Measurements from ENCODE around the gene GOLT1A.

The GOLT1A gene

DNA sequence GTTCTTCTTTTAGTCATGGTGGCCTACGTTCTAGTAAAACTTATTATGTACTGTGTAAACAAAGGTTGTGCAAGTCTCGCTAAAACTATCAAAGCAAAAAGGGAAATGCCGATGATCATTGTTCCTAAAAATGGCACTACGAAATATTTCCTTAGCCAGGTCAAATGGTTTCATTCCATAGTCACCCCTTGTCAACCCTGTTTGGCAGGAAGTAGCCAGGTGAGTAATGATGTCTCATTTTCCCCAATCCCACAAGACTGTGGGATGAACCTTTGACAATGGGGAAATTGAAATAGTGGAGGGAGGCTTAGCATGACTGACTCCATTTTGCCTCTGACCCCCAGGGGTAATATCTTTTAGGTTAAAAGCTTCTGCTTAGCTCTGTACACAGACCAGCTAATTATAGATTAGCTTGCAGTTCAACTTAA, 42.0 kb downstream of the GOLT1A start:
- no peak overlapping the region for H3K9ac ChIP-seq (ENCODE audit: low read length)
- H3K27me3 ChIP-seq (ENCODE audit: control insufficient read depth, insufficient read depth, low read length), result peaks cover 17% of the 10 kb centered on the region; the same call in 1 of the 2 replicates
- peaks cover 44% of the 10 kb centered on the region for H3K9me3 ChIP-seq (ENCODE audit: control insufficient read depth, insufficient read depth, low read depth, low read length)
- no peak overlapping the region for H3K4me3 ChIP-seq (ENCODE audit: low read depth, low read length)
- H3K4me1 ChIP-seq (ENCODE audit: control insufficient read depth, insufficient read depth, low read length), result no peaks in the 10 kb centered on the region
- no peak overlapping the region for H3K27ac ChIP-seq (ENCODE audit: low read depth, low read length)
- no peaks in the 10 kb centered on the region for H3K36me3 ChIP-seq (ENCODE audit: control insufficient read depth, insufficient read depth, low read length)

GRCh38 chr1:204170494-204171155, 43.2 kb downstream of the GOLT1A start:
- Histone ChIP-seq H3K27me3 (ENCODE audit: control insufficient read depth, insufficient read depth, low read length) (peaks cover 7% of the 10 kb centered on the region; the same call in 1 of the 2 replicates), H3K9ac (ENCODE audit: low read length) (no peak overlapping the region), H3K27ac (ENCODE audit: low read depth, low read length) (no peak overlapping the region), H3K4me1 (ENCODE audit: control insufficient read depth, insufficient read depth, low read length) (no peaks in the 10 kb centered on the region), H3K9me3 (ENCODE audit: control insufficient read depth, insufficient read depth, low read depth, low read length) (peaks cover 44% of the 10 kb centered on the region), H3K4me3 (ENCODE audit: low read depth, low read length) (no peak overlapping the region), H3K36me3 (ENCODE audit: control insufficient read depth, insufficient read depth, low read length) (no peaks in the 10 kb centered on the region)

GRCh38 chr1:204169858-204170257, 43.9 kb downstream of the GOLT1A start:
- H3K9ac ChIP-seq (ENCODE audit: low read length), result no peak overlapping the region
- no peaks in the 10 kb centered on the region for H3K27me3 ChIP-seq (ENCODE audit: control insufficient read depth, insufficient read depth, low read length)
- H3K4me1 ChIP-seq (ENCODE audit: control insufficient read depth, insufficient read depth, low read length), result no peaks in the 10 kb centered on the region
- peaks cover 44% of the 10 kb centered on the region for H3K9me3 ChIP-seq (ENCODE audit: control insufficient read depth, insufficient read depth, low read depth, low read length)
- H3K27ac ChIP-seq (ENCODE audit: low read depth, low read length), result no peak overlapping the region
- no peaks in the 10 kb centered on the region for H3K36me3 ChIP-seq (ENCODE audit: control insufficient read depth, insufficient read depth, low read length)
- no peak overlapping the region for H3K4me3 ChIP-seq (ENCODE audit: low read depth, low read length)

DNA sequence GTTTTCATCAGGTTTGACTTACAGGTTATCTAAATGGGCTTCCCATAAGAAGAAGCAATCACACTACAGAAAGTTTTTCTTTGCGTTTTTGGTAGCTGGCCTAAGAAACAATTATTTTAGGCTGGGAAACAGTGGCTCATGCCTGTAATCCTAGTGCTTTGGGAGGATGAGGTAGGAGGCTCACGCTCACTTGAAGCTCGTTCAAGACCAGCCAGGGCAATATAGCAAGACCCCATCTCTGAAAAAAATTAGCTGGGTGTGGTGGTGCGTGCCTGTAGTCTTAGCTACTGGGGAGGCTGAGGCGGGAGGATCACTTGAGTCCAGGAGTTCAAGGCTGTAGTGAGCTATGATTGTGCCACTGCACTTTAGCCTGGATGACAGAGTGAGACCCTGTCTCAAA, 46.1 kb downstream of the GOLT1A start:
- H3K4me1 ChIP-seq (ENCODE audit: control insufficient read depth, insufficient read depth, low read length), result no peaks in the 10 kb centered on the region
- H3K4me3 ChIP-seq (ENCODE audit: low read depth, low read length), result no peak overlapping the region
- no peaks in the 10 kb centered on the region for H3K27me3 ChIP-seq (ENCODE audit: control insufficient read depth, insufficient read depth, low read length)
- H3K27ac ChIP-seq (ENCODE audit: low read depth, low read length), result no peak overlapping the region
- no peak overlapping the region for H3K9ac ChIP-seq (ENCODE audit: low read length)
- H3K9me3 ChIP-seq (ENCODE audit: control insufficient read depth, insufficient read depth, low read depth, low read length), result peaks cover 44% of the 10 kb centered on the region
- H3K36me3 ChIP-seq (ENCODE audit: control insufficient read depth, insufficient read depth, low read length), result no peaks in the 10 kb centered on the region

GRCh38 chr1:204166219-204166618, 47.6 kb downstream of the GOLT1A start, which contains the start of gene REN:
TSS of gene REN (minus strand) at chr1:204166337. CDS start at chr1:204166293, 44 bp downstream.
- Histone ChIP-seq H3K27ac (ENCODE audit: low read depth, low read length) (no peak within 1 kb of the TSS), H3K9ac (ENCODE audit: low read length) (no peak within 1 kb of the TSS), H3K4me3 (ENCODE audit: low read depth, low read length) (no peak within 1 kb of the TSS), H3K27me3 (ENCODE audit: control insufficient read depth, insufficient read depth, low read length) (no peaks in the 10 kb centered on the region), H3K9me3 (ENCODE audit: control insufficient read depth, insufficient read depth, low read depth, low read length) (peaks cover 32% of the 10 kb centered on the region), H3K4me1 (ENCODE audit: control insufficient read depth, insufficient read depth, low read length) (no peaks in the 10 kb centered on the region), H3K36me3 (ENCODE audit: control insufficient read depth, insufficient read depth, low read length) (no peaks in the 10 kb centered on the region)

DNA sequence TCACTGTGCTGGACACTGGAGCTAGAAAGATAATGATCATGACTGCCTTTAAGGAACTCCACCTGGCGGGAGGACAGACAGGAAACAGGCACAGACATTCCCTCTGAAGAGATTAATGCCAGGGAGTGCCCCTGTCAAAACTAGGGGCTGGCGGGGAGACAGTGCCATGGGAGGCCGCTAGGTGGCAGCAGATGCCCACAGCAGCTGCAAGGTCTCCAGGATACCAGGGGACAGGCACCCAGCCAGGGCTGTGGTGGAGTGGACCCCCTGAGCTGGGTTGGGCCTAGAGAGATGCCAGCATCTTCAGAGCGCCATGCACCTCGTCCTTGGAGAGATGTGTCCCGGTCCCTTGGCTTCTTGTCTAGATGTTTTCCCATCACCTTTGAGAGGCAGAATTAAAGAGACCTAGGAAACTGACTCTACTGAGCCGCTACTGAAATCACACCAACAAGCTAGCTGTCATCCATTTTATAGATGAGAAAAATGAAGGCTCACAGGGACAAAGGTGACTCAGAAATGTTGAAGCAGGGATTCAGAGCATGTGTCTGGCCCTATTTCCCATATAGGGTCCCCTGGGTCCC, 51.2 kb downstream of the GOLT1A start:
- no peaks in the 10 kb centered on the region for H3K27me3 ChIP-seq (ENCODE audit: control insufficient read depth, insufficient read depth, low read length)
- H3K9ac ChIP-seq (ENCODE audit: low read length), result no peak overlapping the region
- no peak overlapping the region for H3K4me3 ChIP-seq (ENCODE audit: low read depth, low read length)
- H3K36me3 ChIP-seq (ENCODE audit: control insufficient read depth, insufficient read depth, low read length), result no peaks in the 10 kb centered on the region
- H3K27ac ChIP-seq (ENCODE audit: low read depth, low read length), result no peak overlapping the region
- no peaks in the 10 kb centered on the region for H3K4me1 ChIP-seq (ENCODE audit: control insufficient read depth, insufficient read depth, low read length)
- H3K9me3 ChIP-seq (ENCODE audit: control insufficient read depth, insufficient read depth, low read depth, low read length), result peaks cover 6% of the 10 kb centered on the region

DNA sequence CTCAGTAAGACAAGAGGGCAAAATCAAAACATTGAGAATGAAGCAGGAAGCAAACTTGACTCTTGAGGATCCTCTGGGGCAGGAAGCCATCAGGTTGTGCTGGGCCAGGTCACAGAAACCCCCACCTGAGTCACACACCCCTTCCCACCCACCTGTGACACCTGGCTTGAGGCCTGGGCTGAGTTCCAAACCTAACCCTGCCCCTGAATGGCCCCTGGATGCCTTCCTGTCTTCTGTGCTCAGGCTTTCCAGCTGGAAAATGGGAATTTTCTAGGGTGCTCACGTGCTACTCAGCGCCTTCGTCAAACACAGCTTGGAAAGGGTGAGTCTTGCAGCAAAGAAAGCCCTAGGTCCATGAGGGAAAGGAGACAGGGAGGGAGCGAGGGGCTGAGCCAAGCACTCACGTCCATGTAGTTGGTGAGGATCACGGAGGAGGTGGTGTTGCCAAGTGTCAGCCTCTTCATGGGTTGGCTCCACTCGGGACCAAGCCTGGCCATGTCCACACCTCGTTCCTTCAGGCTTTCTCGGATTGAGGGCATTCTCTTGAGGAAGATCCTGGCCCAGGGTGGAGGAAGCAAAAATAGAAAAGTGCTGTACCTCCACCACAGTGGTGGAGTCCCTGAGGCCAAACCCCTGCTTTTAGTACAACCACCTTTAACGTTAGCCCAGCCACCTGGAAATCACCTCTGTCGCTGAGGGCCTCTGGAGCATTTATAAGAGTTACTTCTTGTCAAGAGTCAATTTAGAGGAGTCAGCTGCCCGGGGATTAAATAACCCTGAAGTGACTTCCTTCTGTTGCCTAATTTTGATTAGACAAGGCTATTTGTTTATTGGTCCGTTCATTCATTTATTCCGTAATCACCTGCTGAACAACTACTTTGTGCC, 51.9 kb downstream of the GOLT1A start:
- Histone ChIP-seq H3K9me3 (ENCODE audit: control insufficient read depth, insufficient read depth, low read depth, low read length) (no peaks in the 10 kb centered on the region), H3K27me3 (ENCODE audit: control insufficient read depth, insufficient read depth, low read length) (no peaks in the 10 kb centered on the region), H3K36me3 (ENCODE audit: control insufficient read depth, insufficient read depth, low read length) (no peaks in the 10 kb centered on the region), H3K4me1 (ENCODE audit: control insufficient read depth, insufficient read depth, low read length) (no peaks in the 10 kb centered on the region), H3K27ac (ENCODE audit: low read depth, low read length) (no peak overlapping the region), H3K4me3 (ENCODE audit: low read depth, low read length) (no peak overlapping the region), H3K9ac (ENCODE audit: low read length) (no peak overlapping the region)

DNA sequence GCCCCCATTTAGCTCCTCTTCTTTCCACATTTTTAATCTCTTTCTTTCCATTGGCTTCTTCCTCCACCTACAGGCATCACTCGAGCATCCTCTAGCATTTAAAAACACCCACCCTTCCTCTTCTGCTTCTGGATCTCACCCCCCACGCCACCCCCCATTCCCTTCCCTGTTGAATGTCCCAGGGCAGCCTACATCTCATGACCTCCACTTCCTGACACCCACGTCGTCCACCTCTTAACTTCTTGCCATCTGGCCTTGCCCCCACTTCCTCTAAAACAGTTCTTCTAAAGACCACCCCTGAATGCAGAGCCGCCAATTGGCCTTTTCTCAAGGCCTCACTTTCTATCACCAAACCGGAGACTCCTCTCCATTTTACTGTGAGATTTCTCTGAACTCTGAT, 55.8 kb downstream of the GOLT1A start:
- Histone ChIP-seq H3K9me3 (ENCODE audit: control insufficient read depth, insufficient read depth, low read depth, low read length) (no peaks in the 10 kb centered on the region), H3K27ac (ENCODE audit: low read depth, low read length) (no peak overlapping the region), H3K9ac (ENCODE audit: low read length) (no peak overlapping the region), H3K36me3 (ENCODE audit: control insufficient read depth, insufficient read depth, low read length) (no peaks in the 10 kb centered on the region), H3K4me1 (ENCODE audit: control insufficient read depth, insufficient read depth, low read length) (no peaks in the 10 kb centered on the region), H3K4me3 (ENCODE audit: low read depth, low read length) (no peak overlapping the region), H3K27me3 (ENCODE audit: control insufficient read depth, insufficient read depth, low read length) (peaks cover under 1% of the 10 kb centered on the region; the same call in 1 of the 2 replicates)

DNA sequence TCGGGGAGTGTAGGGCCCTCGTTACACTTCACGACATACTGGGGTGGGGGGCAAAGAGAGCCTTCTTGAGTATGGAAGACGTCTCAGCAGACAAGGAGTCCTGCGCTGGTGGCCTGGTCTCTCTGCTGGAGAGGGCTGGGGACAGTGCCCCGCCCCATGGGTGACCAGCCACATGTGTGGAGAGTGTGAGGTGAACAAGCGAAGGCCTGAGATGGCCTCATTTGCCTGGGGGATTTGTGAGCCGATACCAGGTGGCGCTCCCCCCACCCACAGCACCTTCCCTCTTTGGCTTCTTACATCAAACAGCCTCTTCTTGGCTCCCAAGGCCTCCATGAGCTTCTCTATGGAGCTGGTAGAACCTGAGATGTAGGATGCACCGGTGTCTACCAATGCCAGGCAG, 57.9 kb downstream of the GOLT1A start:
- Histone ChIP-seq H3K36me3 (ENCODE audit: control insufficient read depth, insufficient read depth, low read length) (no peaks in the 10 kb centered on the region), H3K27ac (ENCODE audit: low read depth, low read length) (no peak overlapping the region), H3K9me3 (ENCODE audit: control insufficient read depth, insufficient read depth, low read depth, low read length) (no peaks in the 10 kb centered on the region), H3K9ac (ENCODE audit: low read length) (no peak overlapping the region), H3K27me3 (ENCODE audit: control insufficient read depth, insufficient read depth, low read length) (peaks cover 11% of the 10 kb centered on the region), H3K4me1 (ENCODE audit: control insufficient read depth, insufficient read depth, low read length) (peaks cover 4% of the 10 kb centered on the region), H3K4me3 (ENCODE audit: low read depth, low read length) (no peak overlapping the region)

GRCh38 chr1:204154568-204155255, 59.1 kb downstream of the GOLT1A start:
- no peaks in the 10 kb centered on the region for H3K36me3 ChIP-seq (ENCODE audit: control insufficient read depth, insufficient read depth, low read length)
- H3K4me1 ChIP-seq (ENCODE audit: control insufficient read depth, insufficient read depth, low read length), result peaks cover 10% of the 10 kb centered on the region
- peaks cover 11% of the 10 kb centered on the region for H3K27me3 ChIP-seq (ENCODE audit: control insufficient read depth, insufficient read depth, low read length)
- H3K9me3 ChIP-seq (ENCODE audit: control insufficient read depth, insufficient read depth, low read depth, low read length), result no peaks in the 10 kb centered on the region
- no peak overlapping the region for H3K27ac ChIP-seq (ENCODE audit: low read depth, low read length)
- no peak overlapping the region for H3K4me3 ChIP-seq (ENCODE audit: low read depth, low read length)
- H3K9ac ChIP-seq (ENCODE audit: low read length), result no peak overlapping the region
